GM18951 (cell line): ENCODE results near the gene HOXD12.

Experiments
- POLR2A ChIP-seq: IDR thresholded peaks from 4 replicates; pipeline ENCODE4 v1.6.1; 2011; ENCODE audit warnings: mild to moderate bottlenecking; ENCODE audit not compliant: insufficient read length, insufficient read depth; ENCODE audit errors: extremely low read depth
- in situ Hi-C: fragments of 300-500 bp; cut with MboI; formaldehyde crosslinking; loops from one replicate; pipeline ENCODE4 v1.12.0; 2022; ENCODE audit warnings: low sequenced_read_pairs, mixed read lengths, inconsistent platforms; ENCODE audit not compliant: unreplicated experiment

Gene HOXD12

DNA sequence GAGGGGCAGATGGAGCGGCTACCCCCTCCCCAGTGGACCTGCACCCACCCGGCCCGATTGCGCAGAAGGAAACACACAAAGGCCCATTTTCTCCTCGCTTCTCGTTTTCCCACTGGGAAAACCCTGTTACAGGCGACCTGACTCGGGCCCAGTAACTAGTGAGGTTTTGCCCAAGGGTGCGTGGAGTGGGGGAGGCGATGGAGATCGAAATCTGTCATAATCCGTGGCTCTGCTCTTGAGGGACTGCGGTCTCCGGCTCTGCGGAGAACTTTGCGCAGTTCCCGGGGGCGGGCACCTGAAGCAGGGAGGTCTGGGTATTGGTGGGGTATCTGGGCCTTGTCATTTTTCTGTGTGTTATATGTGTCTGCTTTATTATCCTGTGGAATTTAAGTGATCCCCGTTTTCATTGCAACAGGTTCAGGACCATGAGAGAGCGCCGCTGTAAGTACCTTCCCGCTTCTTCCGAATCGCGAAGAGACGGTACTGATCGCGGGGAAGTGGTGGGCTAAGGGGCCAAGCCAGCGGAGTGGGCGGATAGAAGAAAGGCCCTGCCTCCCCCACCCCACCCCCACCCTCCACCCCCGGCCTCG, 47.7 kb downstream of the HOXD12 start:
- TF ChIP-seq POLR2A, result no peak
- in situ Hi-C loops, result loop anchor here (10.0 kb wide), 2 partner anchors 307 to 407 kb away; no protein-coding TSS in a partner anchor

- no peak for TF ChIP-seq POLR2A
- in situ Hi-C loops, result loop anchor here (10.0 kb wide), 2 partner anchors 307 to 407 kb away; no protein-coding TSS in a partner anchor
These were observed 48.4 kb downstream of the HOXD12 start for GRCh38 chr2:176147800-176148496.

DNA sequence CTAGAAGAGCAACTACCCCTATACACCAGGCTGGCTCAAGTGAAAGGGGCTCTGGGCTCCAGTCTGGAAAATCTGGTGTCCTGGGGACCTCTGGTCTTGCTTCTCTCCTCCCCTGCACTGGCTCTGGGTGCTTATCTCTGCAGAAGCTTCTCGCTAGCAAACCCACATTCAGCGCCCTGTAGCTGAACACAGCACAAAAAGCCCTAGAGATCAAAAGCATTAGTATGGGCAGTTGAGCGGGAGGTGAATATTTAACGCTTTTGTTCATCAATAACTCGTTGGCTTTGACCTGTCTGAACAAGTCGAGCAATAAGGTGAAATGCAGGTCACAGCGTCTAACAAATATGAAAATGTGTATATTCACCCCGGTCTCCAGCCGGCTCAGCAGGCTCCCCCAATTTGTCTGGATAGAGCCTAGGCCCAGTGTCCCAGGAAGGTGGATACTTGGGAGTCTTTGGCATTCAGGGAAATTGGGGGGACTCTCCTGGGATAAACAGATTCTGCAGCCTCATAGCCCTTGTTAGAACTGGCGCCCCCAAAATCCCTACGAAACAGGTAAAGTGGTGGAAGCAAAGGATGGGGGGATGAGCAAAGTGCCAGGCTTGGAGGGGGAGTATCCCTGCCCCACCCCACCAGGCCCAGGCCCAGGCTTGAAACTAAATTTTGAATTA, 49.3 kb downstream of the HOXD12 start:
- TF ChIP-seq POLR2A, result no peak
- in situ Hi-C loops, result loop anchor here (10.0 kb wide), 2 partner anchors 306 to 406 kb away; no protein-coding TSS in a partner anchor

- no peak for TF ChIP-seq POLR2A
- in situ Hi-C loops, result loop anchor here (10.0 kb wide), 2 partner anchors 305 to 405 kb away; no protein-coding TSS in a partner anchor
These were observed 49.9 kb downstream of the HOXD12 start for GRCh38 chr2:176149481-176149938.

DNA sequence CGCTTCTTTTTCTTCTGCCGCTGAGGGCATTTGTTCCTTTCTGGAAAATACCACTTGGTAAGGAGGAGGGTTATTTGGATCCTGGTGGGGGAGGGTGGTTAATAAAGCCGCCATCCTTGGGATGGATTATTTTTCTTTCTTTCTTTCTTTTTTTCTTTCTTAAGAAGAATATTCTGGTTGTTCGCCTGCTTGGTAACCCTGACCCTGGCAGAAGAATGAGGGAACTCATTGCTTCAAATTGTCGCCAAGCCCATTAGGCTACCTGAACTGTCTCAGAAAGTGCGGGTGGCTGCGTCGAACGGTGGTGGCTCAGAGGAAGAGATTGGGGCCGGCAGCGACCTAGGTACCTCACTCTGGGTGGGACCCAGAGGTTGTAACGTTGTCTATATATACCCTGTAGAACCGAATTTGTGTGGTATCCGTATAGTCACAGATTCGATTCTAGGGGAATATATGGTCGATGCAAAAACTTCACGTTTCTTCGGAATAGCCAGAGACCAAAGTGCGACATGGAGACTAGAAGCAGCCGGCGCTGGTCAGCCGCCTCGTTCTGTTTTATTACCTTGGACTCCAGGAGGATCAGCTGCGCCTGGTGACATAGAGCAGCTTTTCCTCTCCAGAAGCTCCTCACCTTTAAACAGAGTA, 50.5 kb downstream of the HOXD12 start:
- in situ Hi-C loops, result loop anchor here (10.0 kb wide), 2 partner anchors 305 to 405 kb away; no protein-coding TSS in a partner anchor

DNA sequence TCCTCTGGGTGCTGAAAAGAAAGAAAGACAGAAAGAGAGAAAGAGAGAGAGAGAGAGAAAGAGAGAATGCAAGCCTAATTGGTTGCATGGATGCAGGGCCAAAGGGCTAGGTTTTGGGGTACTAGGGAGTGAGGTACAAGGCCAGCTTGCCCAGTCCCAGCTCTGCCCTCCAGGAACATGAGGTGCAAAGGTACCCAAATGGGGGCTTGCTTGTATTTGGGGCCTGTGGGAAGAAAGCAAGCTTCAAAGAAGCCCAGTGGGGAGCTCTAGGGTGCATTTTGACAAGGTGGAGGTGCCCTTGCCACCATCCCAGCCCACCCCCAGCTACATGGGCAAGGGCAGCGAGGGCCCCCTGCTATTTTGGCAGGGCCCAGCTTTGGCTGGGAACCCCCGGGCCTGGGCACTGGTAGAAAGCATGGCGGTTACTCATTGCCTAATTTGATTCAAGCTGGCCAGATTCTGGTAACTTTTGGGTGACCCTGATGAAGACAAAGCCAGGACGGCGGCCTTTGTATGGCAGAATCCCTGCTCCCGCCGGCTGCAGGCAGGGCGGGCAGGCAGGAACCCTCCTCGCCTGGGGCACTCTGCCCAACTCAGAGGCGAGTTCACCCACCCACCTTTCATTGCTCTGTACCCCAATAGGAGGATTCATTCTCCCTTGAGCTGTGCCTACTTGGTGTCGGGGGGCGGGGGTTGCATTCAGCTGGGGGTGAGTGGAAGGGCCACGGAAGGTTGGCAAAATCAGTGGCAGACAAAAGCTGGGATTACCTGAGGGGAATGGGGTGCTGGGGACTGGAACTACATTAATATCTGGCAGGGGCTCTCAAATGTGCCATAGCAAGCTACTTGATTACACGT, 51.2 kb downstream of the HOXD12 start:
- in situ Hi-C loops, result no loop called here
- TF ChIP-seq POLR2A, result no peak

More for the DNA sequence above, 50.5 kb downstream of the HOXD12 start:
- TF ChIP-seq POLR2A, result no peak

DNA sequence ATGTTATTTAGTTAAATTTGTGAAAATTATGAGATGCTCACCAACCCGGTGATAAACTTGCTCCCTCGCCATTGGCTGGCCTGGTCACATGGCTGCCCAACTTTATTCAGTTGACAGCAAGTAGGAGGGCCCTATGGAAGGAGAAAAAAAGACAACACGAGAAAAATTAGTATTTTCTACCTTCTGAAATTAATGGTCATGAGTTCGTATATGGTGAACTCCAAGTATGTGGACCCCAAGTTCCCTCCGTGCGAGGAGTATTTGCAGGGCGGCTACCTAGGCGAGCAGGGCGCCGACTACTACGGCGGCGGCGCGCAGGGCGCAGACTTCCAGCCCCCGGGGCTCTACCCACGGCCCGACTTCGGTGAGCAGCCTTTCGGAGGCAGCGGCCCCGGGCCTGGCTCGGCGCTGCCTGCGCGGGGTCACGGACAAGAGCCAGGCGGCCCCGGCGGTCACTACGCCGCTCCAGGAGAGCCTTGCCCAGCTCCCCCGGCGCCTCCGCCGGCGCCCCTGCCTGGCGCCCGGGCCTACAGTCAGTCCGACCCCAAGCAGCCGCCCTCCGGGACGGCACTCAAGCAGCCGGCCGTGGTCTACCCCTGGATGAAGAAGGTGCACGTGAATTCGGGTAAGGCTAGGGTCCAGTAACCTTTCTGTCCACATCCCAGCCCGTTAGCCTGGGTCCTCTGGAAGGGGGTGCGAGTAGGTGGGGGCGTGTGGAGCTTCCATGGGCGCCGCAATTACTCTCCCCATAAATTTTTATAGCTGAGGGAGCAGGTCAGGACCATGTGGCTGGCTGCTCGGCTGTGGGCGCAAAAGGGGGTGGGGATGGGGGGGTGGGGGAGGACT, 52.1 kb downstream of the HOXD12 start, which contains the start of gene HOXD4:
TSS of gene HOXD4 (plus strand) at position 109 of the 846 bp plus-strand sequence. CDS start at position 193, 84 bp downstream.
- TF ChIP-seq POLR2A, result no peak
- in situ Hi-C loops, result no loop called here
